Esophagus muscularis mucosa (tissue), 3 donors: ENCODE measurements around the gene GATA3.

Source experiments
- CTCF ChIP-seq, 3 experiments: fragments of 200-600 bp in 2 of 3; fragments of 450-650 bp in 1 of 3; sonication (generic) in 2 of 3; IDR thresholded peaks; one replicate each; pipeline ENCODE4 v1.5.1; 2017 to 2019; ENCODE audit warnings: antibody characterized with exemption in 3 of 3, mild to moderate bottlenecking in 2 of 3, moderate library complexity in 1 of 3
- POLR2A ChIP-seq: fragments of 450-650 bp; IDR thresholded peaks from one replicate; pipeline ENCODE4 v1.6.1; 2017; ENCODE audit warnings: antibody characterized with exemption, moderate library complexity, mild to moderate bottlenecking, low read depth
- POLR2AphosphoS5 ChIP-seq, 2 donors: sonication (generic); formaldehyde crosslinking; IDR thresholded peaks; one replicate each; pipeline ENCODE4 v1.6.1; 2017; ENCODE audit warnings: antibody characterized with exemption in 2 of 2

- TF ChIP-seq CTCF (IDR thresholded peaks at IDR 0.05) (no peak), POLR2A (no peak), POLR2AphosphoS5 (IDR thresholded peaks at IDR 0.05) (no peak)
These were observed 6.0 kb upstream of the GATA3 start for GRCh38 chr10:8048281-8049008.
